Heart left ventricle (tissue), 13 donors: Measurements from ENCODE around the gene SPAST.

Experiments
- CTCF ChIP-seq, 12 donors: fragments of 200-600 bp; sonication (generic) in 4 of 12; IDR thresholded peaks; one replicate each; pipeline versions ENCODE4 v1.5.0 to v1.8.0; 2018 to 2022; ENCODE audit warnings: antibody characterized with exemption in 12 of 12, mild to moderate bottlenecking in 5 of 12
- POLR2A ChIP-seq, 2 donors: fragments of 450-650 bp; IDR thresholded peaks; one replicate each; pipeline ENCODE4 v1.6.1; 2017; ENCODE audit warnings: antibody characterized with exemption in 2 of 2, mild to moderate bottlenecking in 2 of 2, moderate library complexity in 2 of 2
- donor health status: ischemic (EF 13 %, LVEDD 7.1; RV severe dilation, severe dysfunction).
- donor health status: DM: no; HTN: yes; CAD: no.
- donor health status: DM: no; HTN: no; CAD: no.
- donor health status: ischemic (EF 25% LVEDD 6.9; RV normal size, moderate dysfunction).
- donor health status: ischemic (EF 25% LVEDD 5.7; RV mildly dilated, moderate dysfunction).
- donor health status: ischemic (EF 35%, LVEDD 5.7; RV mildly dilated, moderate dysfunction).
- donor health status: nonischemic (EF 11% LVEDD 7.7; RV severe dilation, severe dysfunction).
- donor health status: DM: yes; HTN: yes; CAD: no.
- donor health status: PGD.
- donor health status: ischemic (EF 29% LVEDD 5.4; RV normal size, mild dysfunction).
- donor health status: nonischemic (EF 23%, LVEDD 6.1; RV moderate dilation, normal function).

GRCh38 chr2:32039447-32040219 lies 23.7 kb upstream of the SPAST start, which contains the start of gene DPY30:
- TF ChIP-seq POLR2A (IDR thresholded peaks at IDR 0.05), result peak in 1 of 2 donors; percentile 89
- peak in 3 of 12 donors; percentile 6 to 21 (median 15) for TF ChIP-seq CTCF (IDR thresholded peaks at IDR 0.05)
